Measurements from ENCODE around the gene NUDT14.
A peak's percentile ranks its signal among the peaks of the same experiment; 100 is the strongest.

Gene NUDT14

GRCh38 chr14:105157872-105158271, 23.2 kb downstream of the NUDT14 start:
- peaks cover 9% of the 10 kb centered on the region for H3K27me3 Mint-ChIP-seq
- no peak for DNase-seq
- H3K36me3 Mint-ChIP-seq = no peaks in the 10 kb centered on the region
- CTCF ChIA-PET = no interaction called here
- no peak overlapping the region for H3K4me3 Mint-ChIP-seq
- H3K4me1 Mint-ChIP-seq = no peaks in the 10 kb centered on the region
- H3K27ac Mint-ChIP-seq = no peak overlapping the region
- no peaks in the 10 kb centered on the region for H3K9me3 Mint-ChIP-seq

GRCh38 chr14:105156414-105157375, 24.4 kb downstream of the NUDT14 start:
- peaks cover 8% of the 10 kb centered on the region for H3K27me3 Mint-ChIP-seq
- no peak overlapping the region for H3K27ac Mint-ChIP-seq
- no peak for DNase-seq

DNA sequence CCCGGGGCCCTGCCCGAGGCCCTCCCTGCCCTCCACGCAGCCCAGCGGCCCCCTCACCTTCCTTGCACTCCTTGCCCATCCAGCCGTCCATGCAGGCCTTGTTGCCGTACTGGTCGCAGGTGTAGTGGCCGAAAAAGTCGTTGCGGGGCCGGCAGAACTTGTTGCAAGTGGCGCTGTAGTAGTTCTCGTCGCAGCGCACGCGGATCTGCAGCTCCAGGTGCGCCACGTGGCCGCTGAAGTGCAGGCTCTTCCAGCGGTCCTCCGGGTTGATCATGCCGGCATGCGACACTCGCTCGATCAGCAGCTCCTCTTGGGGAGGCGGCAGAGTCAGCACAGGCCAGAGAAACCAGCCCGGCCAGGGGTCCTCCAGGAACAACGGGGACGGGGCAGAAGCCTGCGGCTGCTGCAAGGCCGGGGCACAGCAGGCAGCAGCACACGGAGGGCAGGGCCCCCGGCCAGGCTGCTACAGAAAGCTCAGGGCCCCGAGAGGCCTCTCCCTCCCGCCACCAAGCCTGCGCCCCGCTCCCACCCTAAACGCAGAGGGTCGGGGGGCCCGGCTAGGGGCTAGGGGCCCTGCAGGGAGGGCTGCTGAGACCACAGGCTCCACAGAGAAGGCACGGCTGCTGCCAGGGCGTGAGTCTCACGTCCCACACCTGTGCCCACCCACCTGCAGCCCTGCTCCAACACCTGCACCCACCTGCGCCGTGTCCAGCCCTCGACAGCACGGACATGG, 25.3 kb downstream of the NUDT14 start:
- Mint-ChIP-seq H3K9me3 (no peaks in the 10 kb centered on the region), H3K36me3 (no peaks in the 10 kb centered on the region), H3K4me1 (no peaks in the 10 kb centered on the region), H3K4me3 (no peak overlapping the region), H3K27ac (no peak overlapping the region), H3K27me3 (peaks cover 4% of the 10 kb centered on the region)
- CTCF ChIA-PET = no interaction called here
- DNase-seq = no peak

More at GRCh38 chr14:105156414-105157375, 24.4 kb downstream of the NUDT14 start:
- CTCF ChIA-PET = no interaction called here
- no peak overlapping the region for H3K4me3 Mint-ChIP-seq
- H3K4me1 Mint-ChIP-seq = no peaks in the 10 kb centered on the region
- no peaks in the 10 kb centered on the region for H3K36me3 Mint-ChIP-seq
- no peaks in the 10 kb centered on the region for H3K9me3 Mint-ChIP-seq

GRCh38 chr14:105155071-105155651, 26.0 kb downstream of the NUDT14 start:
- DNase-seq = no peak
- Mint-ChIP-seq H3K4me3 (no peak overlapping the region), H3K27ac (no peak overlapping the region), H3K36me3 (no peaks in the 10 kb centered on the region), H3K9me3 (no peaks in the 10 kb centered on the region), H3K27me3 (peaks cover 4% of the 10 kb centered on the region), H3K4me1 (no peaks in the 10 kb centered on the region)
- CTCF ChIA-PET = no interaction called here

DNA sequence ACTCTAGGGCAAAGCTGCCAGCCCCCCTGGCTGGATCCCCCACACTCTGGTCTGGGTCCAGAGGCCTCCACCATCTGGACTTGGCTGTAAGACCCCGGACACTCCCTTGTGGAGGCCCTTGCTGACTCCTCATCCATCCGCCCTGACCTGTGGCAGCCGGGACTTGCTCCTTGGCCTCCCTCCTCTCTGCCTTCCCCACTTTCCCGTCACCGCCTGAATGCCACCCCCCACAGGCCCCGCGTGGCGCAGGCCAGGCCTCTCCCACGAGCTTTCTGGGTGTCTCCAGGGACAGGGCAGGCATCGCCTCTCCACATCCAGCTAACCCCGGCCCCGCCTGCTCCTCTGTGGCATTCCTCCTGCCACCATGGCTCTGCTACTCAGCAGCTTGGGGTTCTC, 26.6 kb downstream of the NUDT14 start:
- no peak overlapping the region for H3K4me3 Mint-ChIP-seq
- no peak overlapping the region for H3K27ac Mint-ChIP-seq

DNA sequence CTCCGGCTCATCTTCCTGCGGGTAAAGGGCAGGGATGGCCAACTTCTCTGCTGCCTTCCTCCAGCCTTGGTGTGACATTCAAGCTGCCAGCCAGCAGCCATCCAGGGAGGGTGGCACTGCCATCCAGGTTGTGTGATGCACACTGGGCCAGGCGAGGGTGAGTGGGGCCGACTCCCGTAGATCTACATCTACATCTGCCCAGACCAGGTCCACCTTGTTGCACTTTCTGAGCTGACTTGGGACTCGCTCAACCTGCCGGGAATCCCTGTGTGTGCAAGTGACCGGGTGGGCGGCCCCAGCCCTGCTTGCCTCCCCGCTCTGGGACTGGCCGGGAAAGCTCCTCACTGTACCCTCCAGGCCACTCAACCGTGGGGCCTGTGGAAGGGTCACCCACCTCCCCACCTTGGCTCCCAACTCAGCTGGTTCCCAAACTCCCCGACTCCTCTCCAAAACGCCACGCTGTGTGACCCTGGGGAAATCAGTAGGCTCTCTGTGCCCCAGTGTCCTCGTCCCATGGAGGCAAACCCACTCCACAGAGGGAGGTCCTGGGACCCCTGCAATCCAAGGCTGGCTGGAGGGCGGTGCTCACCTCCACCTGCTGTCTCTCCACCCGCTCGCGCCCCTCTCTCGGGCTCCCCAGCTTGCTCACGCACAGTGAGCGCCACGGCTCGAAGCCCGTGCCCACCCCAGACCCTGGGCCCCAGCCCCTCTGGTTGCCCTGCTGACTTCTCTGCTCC, 27.2 kb downstream of the NUDT14 start:
- no peak overlapping the region for H3K27ac Mint-ChIP-seq
- CTCF ChIA-PET = interaction anchor here (0.7 kb wide), 1 partner anchor 64 kb away, joined by 3 read pairs; no protein-coding TSS in a partner anchor
- H3K4me1 Mint-ChIP-seq = no peaks in the 10 kb centered on the region
- DNase-seq = no peak
- H3K36me3 Mint-ChIP-seq = no peaks in the 10 kb centered on the region
- H3K27me3 Mint-ChIP-seq = peaks cover 4% of the 10 kb centered on the region
- no peak overlapping the region for H3K4me3 Mint-ChIP-seq
- no peaks in the 10 kb centered on the region for H3K9me3 Mint-ChIP-seq

More for the DNA sequence above, 26.6 kb downstream of the NUDT14 start:
- Mint-ChIP-seq H3K36me3 (no peaks in the 10 kb centered on the region), H3K4me1 (no peaks in the 10 kb centered on the region), H3K9me3 (no peaks in the 10 kb centered on the region), H3K27me3 (peaks cover 4% of the 10 kb centered on the region)
- CTCF ChIA-PET = no interaction called here
- DNase-seq = no peak

GRCh38 chr14:105153331-105153731, 27.8 kb downstream of the NUDT14 start:
- no peaks in the 10 kb centered on the region for H3K36me3 Mint-ChIP-seq
- H3K4me3 Mint-ChIP-seq = no peak overlapping the region
- DNase-seq = no peak
- peaks cover 4% of the 10 kb centered on the region for H3K27me3 Mint-ChIP-seq
- H3K9me3 Mint-ChIP-seq = no peaks in the 10 kb centered on the region
- CTCF ChIA-PET = interaction anchor here (0.7 kb wide), 1 partner anchor 63 kb away, joined by 3 read pairs; no protein-coding TSS in a partner anchor
- no peak overlapping the region for H3K27ac Mint-ChIP-seq
- no peaks in the 10 kb centered on the region for H3K4me1 Mint-ChIP-seq

DNA sequence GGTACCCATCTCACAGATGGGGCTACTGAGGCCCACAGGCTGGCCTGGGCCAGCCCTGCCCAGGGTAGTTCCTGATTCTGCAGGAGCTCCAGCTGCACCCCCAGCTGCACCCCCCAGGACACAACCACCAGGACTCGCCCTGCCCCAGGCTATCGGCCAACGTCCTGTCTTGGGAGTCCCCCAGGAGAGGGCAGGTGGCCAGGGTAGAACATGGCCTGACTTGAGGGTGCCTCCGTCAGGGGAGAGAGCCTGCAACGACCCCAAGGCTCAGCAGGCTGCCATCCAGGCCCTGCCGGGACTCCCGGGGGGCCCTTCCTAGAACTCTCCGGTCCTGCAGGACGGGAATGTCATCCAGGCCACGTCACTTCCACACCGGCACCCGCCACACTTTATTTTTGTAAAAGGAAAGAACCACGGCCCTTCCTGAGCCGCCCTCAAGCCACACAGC, 28.3 kb downstream of the NUDT14 start:
- no peak for DNase-seq
- no peaks in the 10 kb centered on the region for H3K9me3 Mint-ChIP-seq
- no peak overlapping the region for H3K27ac Mint-ChIP-seq
- no peak overlapping the region for H3K4me3 Mint-ChIP-seq
- H3K27me3 Mint-ChIP-seq = peaks cover 4% of the 10 kb centered on the region
- H3K4me1 Mint-ChIP-seq = no peaks in the 10 kb centered on the region
- CTCF ChIA-PET = no interaction called here
- H3K36me3 Mint-ChIP-seq = no peaks in the 10 kb centered on the region

- DNase-seq = peak; percentile 19
- Mint-ChIP-seq H3K9me3 (no peaks in the 10 kb centered on the region), H3K36me3 (no peaks in the 10 kb centered on the region), H3K4me1 (no peaks in the 10 kb centered on the region), H3K27me3 (peaks cover 4% of the 10 kb centered on the region), H3K4me3 (no peak overlapping the region), H3K27ac (no peak overlapping the region)
- CTCF ChIA-PET = no interaction called here
Observed at GRCh38 chr14:105151838-105152793, 29.0 kb downstream of the NUDT14 start.

DNA sequence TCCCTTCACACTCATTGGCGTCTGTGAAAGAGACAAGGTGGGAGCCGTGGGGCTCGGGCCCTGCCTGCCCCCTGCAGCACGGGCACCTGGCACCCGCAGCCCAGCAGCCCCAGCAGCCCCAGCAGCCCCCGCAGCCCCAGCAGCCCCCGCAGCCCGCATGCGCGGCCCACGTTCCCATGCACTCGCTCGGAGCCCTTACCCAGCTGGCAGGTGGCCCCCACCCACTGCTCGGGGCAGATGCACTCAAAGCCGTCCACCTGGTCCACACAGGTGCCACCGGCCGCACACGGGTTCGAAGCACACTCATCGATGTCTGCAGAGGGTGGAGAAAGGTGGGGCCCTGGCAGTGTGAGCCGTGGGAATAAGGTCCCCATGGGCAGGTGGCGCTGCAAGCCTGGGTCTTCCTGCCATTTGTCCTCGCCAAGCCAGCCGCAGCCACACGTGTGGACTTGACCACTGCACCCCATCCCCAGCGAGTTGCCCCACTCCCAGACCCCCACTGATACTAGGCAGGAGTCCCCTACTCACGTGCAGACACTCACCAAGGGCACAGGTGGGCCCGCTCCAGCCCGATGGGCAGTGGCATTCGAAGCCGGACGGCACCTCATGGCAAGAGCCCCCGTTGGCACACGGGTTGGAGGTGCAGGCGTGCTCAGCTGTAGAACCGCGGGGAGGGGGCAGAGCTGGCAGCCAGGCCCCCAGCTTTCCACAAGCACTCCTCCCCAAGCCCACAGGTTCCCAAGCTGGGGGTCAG, 29.9 kb downstream of the NUDT14 start:
- H3K36me3 Mint-ChIP-seq = no peaks in the 10 kb centered on the region
- H3K4me1 Mint-ChIP-seq = no peaks in the 10 kb centered on the region
- DNase-seq = peak; percentile 12
- CTCF ChIA-PET = no interaction called here
- H3K4me3 Mint-ChIP-seq = no peak overlapping the region
- H3K27ac Mint-ChIP-seq = no peak overlapping the region
- peaks cover 1% of the 10 kb centered on the region for H3K27me3 Mint-ChIP-seq
- no peaks in the 10 kb centered on the region for H3K9me3 Mint-ChIP-seq

DNA sequence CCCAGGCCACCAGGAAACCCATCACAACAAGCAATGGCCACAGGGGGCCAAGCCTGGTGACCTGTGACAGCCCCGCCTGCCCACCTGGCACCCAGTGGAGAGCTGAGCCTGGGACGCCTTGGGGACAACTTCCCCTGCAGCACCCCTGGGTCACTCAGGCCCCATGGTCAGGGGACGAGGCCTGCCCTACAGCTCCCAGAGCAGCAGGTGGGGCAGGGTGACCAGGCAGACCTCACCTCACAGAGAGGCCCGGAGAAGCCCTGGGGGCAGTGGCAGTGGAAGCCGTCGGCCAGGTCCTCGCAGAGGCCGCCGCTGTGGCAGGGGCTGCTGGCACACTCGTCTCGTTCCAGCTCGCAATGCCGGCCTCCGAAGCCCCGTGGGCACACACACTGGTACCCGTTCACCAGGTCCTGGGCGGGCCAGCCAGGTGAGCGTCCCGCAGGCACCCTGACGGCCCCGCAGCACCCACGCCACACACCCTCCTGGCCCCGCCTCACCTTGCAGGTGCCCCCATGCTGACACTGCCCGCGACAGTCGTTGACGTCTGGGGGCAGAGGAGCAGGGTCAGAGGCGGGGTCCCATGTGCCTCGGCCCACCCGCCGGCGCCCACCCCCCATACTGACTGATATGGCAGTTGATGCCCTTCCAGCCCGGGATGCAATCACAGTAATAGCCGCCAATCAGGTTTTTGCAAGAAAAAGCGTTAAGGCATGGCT, 30.6 kb downstream of the NUDT14 start:
- Mint-ChIP-seq H3K27ac (no peak overlapping the region), H3K4me3 (no peak overlapping the region), H3K27me3 (no peaks in the 10 kb centered on the region), H3K4me1 (no peaks in the 10 kb centered on the region), H3K9me3 (no peaks in the 10 kb centered on the region), H3K36me3 (no peaks in the 10 kb centered on the region)
- DNase-seq = peak; percentile 18
- CTCF ChIA-PET = no interaction called here

- no peaks in the 10 kb centered on the region for H3K27me3 Mint-ChIP-seq
- no peaks in the 10 kb centered on the region for H3K36me3 Mint-ChIP-seq
- no peaks in the 10 kb centered on the region for H3K9me3 Mint-ChIP-seq
- peak; percentile 14 for DNase-seq
- H3K4me3 Mint-ChIP-seq = no peak overlapping the region
- H3K27ac Mint-ChIP-seq = no peak overlapping the region
- CTCF ChIA-PET = no interaction called here
- H3K4me1 Mint-ChIP-seq = no peaks in the 10 kb centered on the region
Observed at GRCh38 chr14:105150026-105150367, 31.1 kb downstream of the NUDT14 start.

Measured in activated naive CD4-positive, alpha-beta T cell treated with anti-CD3 and anti-CD28 coated beads, Interleukin-2, amount 10 ng/mL, durations not matched to agents 7 days and 5 days (primary cell).